K562 (cell line): ENCODE data around the gene ZNF853. TPM values are rescaled to one million over a fixed set of nuclear protein-coding genes. Genes with fewer than 3 reads are reported as not detected.

Source experiments
- ATAC-seq: fragments of 200-7000 bp; cut with Tn5 transposase; 3 replicates; pipeline ENCODE4 v1.9.1; 2020; ENCODE audit warnings: moderate library complexity
- BruUV-seq: library from RNA; stranded (reverse); fragments of 400-500 nt; replicated peaks from 2 replicates; lab custom pipeline; 2021; lab: Mats Ljungman, UMichigan
- CTCF ChIA-PET: fragments of 300-600 bp; formaldehyde crosslinking; extraction: SDS; loops from one replicate; lab custom pipeline; 2021; ENCODE audit warnings: low intra/inter-chr PET ratio; lab: Yijun Ruan, JAX
- POLR2A ChIA-PET: fragments of 300-600, 350-650 bp; sonication (Branson Sonifier 250); formaldehyde crosslinking; extraction: SDS; loops from one replicate; lab custom pipeline; 2021; ENCODE audit warnings: antibody characterized with exemption, inconsistent platforms; lab: Yijun Ruan, JAX
- DNase-seq, 4 experiments: peaks; one replicate each; pipeline versions ENCODE4 v3.0.0 to v3.0.0-alpha.2; 2011 to 2018; ENCODE audit warnings: low spot score in 3 of 4, mixed read lengths in 3 of 4; ENCODE audit errors: extremely low read depth in 1 of 4
- FAIRE-seq: peaks from 2 replicates; lab custom pipeline; 2011; peaks lifted over from hg19 to GRCh38; lab: Jason Lieb, UNC
- H2AFZ ChIP-seq: 2 replicates; pipeline ENCODE4 v1.6.0; 2011; ENCODE audit warnings: low read depth, low read length, control low read depth, inconsistent platforms
- H3K27ac ChIP-seq: fragments of 200-600 bp; 3 replicates; pipeline ENCODE4 v1.8.0; 2011; ENCODE audit warnings: low read depth, mild to moderate bottlenecking, control low read depth, inconsistent platforms, low read length, moderate library complexity, mixed read lengths; ENCODE audit errors: extremely low read depth
- H3K27me3 ChIP-seq, 2 experiments: fragments of 300-600 bp in 1 of 2; 2 replicates in 1 of 2; 3 replicates in 1 of 2; pipeline versions ENCODE4 v1.6.0 to v1.8.0; 2011; ENCODE audit warnings: inconsistent platforms in 2 of 2, low read length in 2 of 2, mild to moderate bottlenecking in 1 of 2, mixed read lengths in 1 of 2, moderate library complexity in 1 of 2; ENCODE audit not compliant: control insufficient read depth in 2 of 2, insufficient read depth in 2 of 2
- H3K36me3 ChIP-seq: fragments of 300-600 bp; 3 replicates; pipeline ENCODE4 v1.8.0; 2011; ENCODE audit warnings: mild to moderate bottlenecking, low read length, inconsistent platforms; ENCODE audit not compliant: control insufficient read depth, insufficient read depth
- H3K4me1 ChIP-seq, 2 experiments: fragments of 200-600 bp in 1 of 2; replicated peaks in 1 of 2; 2 replicates in 1 of 2; 3 replicates in 1 of 2; pipeline versions ENCODE4 v1.5.1 to v1.8.0; 2011; ENCODE audit warnings: inconsistent platforms in 2 of 2, low read length in 2 of 2, mild to moderate bottlenecking in 1 of 2, mixed read lengths in 1 of 2, moderate library complexity in 1 of 2; ENCODE audit not compliant: control insufficient read depth in 2 of 2, insufficient read depth in 2 of 2
- H3K4me2 ChIP-seq: 2 replicates; pipeline ENCODE4 v1.6.1; 2011; ENCODE audit warnings: low read length, control low read depth, inconsistent platforms, mixed read lengths; ENCODE audit not compliant: insufficient read depth
- H3K4me3 ChIP-seq: fragments of 200-600 bp; sonication (generic), shearing (Covaris generic); 2 replicates; pipeline ENCODE4 v1.5.1; 2016; ENCODE audit warnings: control low read depth, inconsistent platforms
- H3K79me2 ChIP-seq: fragments of 200-600 bp; 3 replicates; pipeline ENCODE4 v1.8.0; 2011; ENCODE audit warnings: low read length, inconsistent platforms; ENCODE audit not compliant: control insufficient read depth, insufficient read depth
- H3K9ac ChIP-seq, 2 experiments: 2 replicates each; pipeline versions ENCODE4 v1.6.0 to v1.6.1; 2011; ENCODE audit warnings: low read depth in 2 of 2, low read length in 2 of 2, control low read depth in 1 of 2, inconsistent platforms in 1 of 2, mild to moderate bottlenecking in 1 of 2, mixed read lengths in 1 of 2; ENCODE audit not compliant: insufficient read depth in 1 of 2
- H3K9me1 ChIP-seq: one replicate; pipeline ENCODE4 v1.6.0; 2011; ENCODE audit warnings: inconsistent platforms, mild to moderate bottlenecking, low read length, moderate library complexity; ENCODE audit not compliant: control insufficient read depth, insufficient read depth
- H3K9me3 ChIP-seq: replicated peaks from 2 replicates; pipeline ENCODE4 v1.5.1; 2011; ENCODE audit warnings: low read depth, low read length, inconsistent platforms; ENCODE audit not compliant: control insufficient read depth, insufficient read depth
- H4K20me1 ChIP-seq: replicated peaks from 2 replicates; pipeline ENCODE4 v1.6.1; 2011; ENCODE audit warnings: low read length, inconsistent platforms, mixed read lengths; ENCODE audit not compliant: control insufficient read depth, insufficient read depth
- CREB3L1 ChIP-seq: fragments of 450-650 bp; IDR thresholded peaks from 2 replicates; pipeline ENCODE4 v1.6.1; 2014; ENCODE audit warnings: low read depth, mild to moderate bottlenecking, moderate library complexity, borderline replicate concordance
- FOXJ3 ChIP-seq: sonication (generic); formaldehyde crosslinking; IDR thresholded peaks from 2 replicates; pipeline ENCODE4 v1.4.0; 2020; ENCODE audit warnings: mild to moderate bottlenecking, missing genetic modification reagents
- GTF2E2 ChIP-seq: fragments of 200-800 bp; sonication (Bioruptor generic); IDR thresholded peaks from 2 replicates; pipeline ENCODE4 v1.6.1; 2016; ENCODE audit warnings: missing genetic modification characterization, missing compliant biosample characterization
- MCM5 ChIP-seq: fragments of 450-650 bp; IDR thresholded peaks from 2 replicates; pipeline ENCODE4 v1.6.1; 2016; ENCODE audit warnings: low read depth
- MEIS2 ChIP-seq: fragments of 450-650 bp; IDR thresholded peaks from 2 replicates; pipeline ENCODE4 v1.6.1; 2014; ENCODE audit warnings: mild to moderate bottlenecking; ENCODE audit not compliant: partially characterized antibody
- NFATC3 ChIP-seq: fragments of 450-650 bp; IDR thresholded peaks from 2 replicates; pipeline ENCODE4 v1.6.1; 2017; ENCODE audit warnings: mild to moderate bottlenecking
- SNIP1 ChIP-seq: fragments of 450-650 bp; IDR thresholded peaks from 2 replicates; pipeline ENCODE4 v1.7.1; 2017; ENCODE audit warnings: low read depth, mild to moderate bottlenecking
- ZNF121 ChIP-seq: sonication (generic); formaldehyde crosslinking; conservative IDR thresholded peaks from 2 replicates; pipeline ENCODE4 v1.8.0; 2022; ENCODE audit warnings: missing genetic modification reagents
- WGBS: fragments of 100-300 bp; shearing (Covaris generic); methylation state at CpG from one replicate; pipeline ENCODE4 v1.1.6; 2016; ENCODE audit warnings: low coverage, mixed read lengths; ENCODE audit not compliant: insufficient coverage; ENCODE audit errors: missing lambda C conversion rate; 5-methylcytosine and 5-hydroxymethylcytosine counted together
- in situ Hi-C: fragments of 300-500 bp; cut with MboI; formaldehyde crosslinking; loops from 4 replicates; pipeline ENCODE4 v1.15.0; 2018; ENCODE audit warnings: inconsistent platforms, mixed read lengths
- intact Hi-C: fragments of 100-400 bp; cut with micrococcal nuclease; formaldehyde crosslinking; loops from 2 replicates; pipeline ENCODE4 v1.14.2; 2022
- polyA plus RNA-seq, 8 experiments: library from polyadenylated mRNA; depleted of rRNA in 4 of 8; stranded (reverse) in 5 of 8; unstranded in 3 of 8; fragments of >200 nt; fragmentation: Nextera tagmentation in 2 of 8; fragmentation: Illumina TruSeq in 1 of 8; extraction: Ambion mirVana in 2 of 8; extraction: Trizol in 1 of 8; gene quantifications; 2 replicates each; pipeline versions ENCODE4 v1.2.1 to v1.2.3, GENCODE V29; 2011 to 2014; ENCODE audit warnings: inconsistent platforms in 1 of 8, missing spikeins in 1 of 8
- total RNA-seq, 7 experiments: library from RNA; depleted of rRNA in 6 of 7; stranded (reverse); fragments of >200 nt in 6 of 7; fragmentation: Illumina TruSeq in 2 of 7; extraction: Trizol in 2 of 7; gene quantifications; 2 replicates each; pipeline versions ENCODE4 v1.2.1 to v1.2.3, GENCODE V29; 2011 to 2021; ENCODE audit warnings: low replicate concordance in 1 of 7

The ZNF853 gene
- total and polyA plus RNA-seq, 9 of the 15 experiments (the other 6 are each of a cell fraction or from before 2014, with no cell fraction given) = 0.03 TPM; not detected in 8

DNA sequence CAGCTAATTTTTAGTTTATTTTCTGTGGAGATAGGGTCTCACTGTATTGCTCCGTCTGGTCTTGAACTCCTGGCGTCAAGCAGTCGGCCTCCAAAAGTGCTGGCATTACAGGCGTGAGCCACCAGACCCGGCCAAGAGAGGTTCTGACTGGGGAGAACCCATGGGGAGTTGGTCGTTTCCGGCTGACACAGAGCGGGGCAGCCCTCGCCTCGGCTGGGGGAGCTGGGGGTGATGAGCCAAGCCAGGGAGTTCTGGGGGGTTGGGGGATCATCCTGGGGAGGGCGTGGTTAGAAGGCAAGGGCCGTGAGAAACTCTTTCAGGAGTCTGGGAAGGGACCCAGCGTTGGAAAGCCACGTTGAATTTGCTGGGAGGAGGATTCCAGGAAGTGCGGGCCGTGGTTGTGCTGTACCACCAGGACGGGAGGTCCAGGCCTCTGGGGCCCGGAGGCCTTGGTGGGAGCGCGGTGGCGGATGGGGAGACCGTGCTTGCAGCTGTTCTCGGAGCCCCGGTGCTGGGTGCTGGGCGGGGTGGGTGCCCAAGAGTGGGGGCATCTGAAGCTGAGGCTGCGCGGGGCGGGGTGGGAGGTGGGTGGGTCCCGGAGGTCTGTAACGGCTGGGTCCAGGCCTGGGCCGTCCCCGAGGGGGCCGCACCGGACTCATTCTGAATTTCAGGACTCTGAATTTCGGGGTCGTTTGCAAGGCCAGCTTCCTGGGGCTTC, 8.4 kb upstream of the ZNF853 start:
- H3K9me1 ChIP-seq = no peaks in the 10 kb centered on the region
- H3K9me3 ChIP-seq = no peaks in the 10 kb centered on the region
- 0 out of 5 replicates have a peak, but pooled peaks cover 0 to 2% of the 10 kb centered on the region in 2 experiments for H3K4me1 ChIP-seq
- H3K4me2 ChIP-seq = no peak overlapping the region
- H3K36me3 ChIP-seq = peaks cover 39% of the 10 kb centered on the region; the same call in 2 of the 3 replicates
- H3K27me3 ChIP-seq = no peaks in the 10 kb centered on the region
- in situ Hi-C loops = no loop called here
- no peak for TF ChIP-seq SNIP1
- 0 out of 2 replicates have a peak, but pooled peaks have one; percentile 16 for TF ChIP-seq ZNF121
- no peaks in the 10 kb centered on the region for H4K20me1 ChIP-seq
- ChIA-PET POLR2A (interaction anchor here (0.6 kb wide), 1 partner anchor 790 kb away, joined by 3 read pairs; no protein-coding TSS in a partner anchor), CTCF (no interaction called here)
- BruUV-seq = no TSS peak
- FAIRE-seq = no peak
- ATAC-seq = no peak
- no peak overlapping the region for H3K4me3 ChIP-seq
- H3K27ac ChIP-seq = no peak overlapping the region
- H3K9ac ChIP-seq = no peak overlapping the region
- H3K79me2 ChIP-seq = no peaks in the 10 kb centered on the region
- WGBS = 93% methylated on average over 12 of the region's 36 CpGs
- no peak for DNase-seq
- intact Hi-C loops = no loop called here
- no peak overlapping the region for H2AFZ ChIP-seq

- Histone ChIP-seq H3K9ac (no peak overlapping the region), H4K20me1 (no peaks in the 10 kb centered on the region), H3K9me1 (no peaks in the 10 kb centered on the region), H3K4me3 (no peak overlapping the region), H3K36me3 (peaks cover 33% of the 10 kb centered on the region; the same call in 2 of the 3 replicates), H3K27me3 (peaks cover 0 to 2% of the 10 kb centered on the region in 2 experiments; a peak in 1 of 5 replicates), H3K79me2 (no peaks in the 10 kb centered on the region), H3K27ac (no peak overlapping the region), H3K9me3 (no peaks in the 10 kb centered on the region), H3K4me2 (no peak overlapping the region), H2AFZ (no peak overlapping the region), H3K4me1 (0 out of 5 replicates have a peak, but pooled peaks cover 0 to 2% of the 10 kb centered on the region in 2 experiments)
- ATAC-seq (no peak), DNase-seq (no peak), FAIRE-seq (no peak)
- ChIA-PET CTCF (no interaction called here), POLR2A (interaction anchor here (0.6 kb wide), 1 partner anchor 791 kb away, joined by 3 read pairs; no protein-coding TSS in a partner anchor)
- no TSS peak for BruUV-seq
- intact Hi-C loops = no loop called here
- WGBS = 88% methylated on average over 11 of the region's 38 CpGs
- TF ChIP-seq FOXJ3 (CRISPR knock-in tag) = no peak
- no peak for TF ChIP-seq NFATC3
- TF ChIP-seq MCM5 = no peak
- no peak for TF ChIP-seq GTF2E2 (tag)
- no peak for TF ChIP-seq CREB3L1
- no peak for TF ChIP-seq MEIS2
- in situ Hi-C loops = no loop called here
These were observed 7.8 kb upstream of the ZNF853 start for GRCh38 chr7:6607651-6608051.
